Kidney (tissue), 14 donors: ENCODE measurements around the gene ZNF783. TPM values are rescaled to one million over a fixed set of nuclear protein-coding genes. Genes with fewer than 3 reads are reported as not detected.

Experiments
- DNase-seq, 5 donors: peaks; one replicate each; pipeline ENCODE4 v3.0.0-alpha.2; 2013 to 2020
- FAIRE-seq: peaks from 2 replicates; lab custom pipeline; 2012; peaks lifted over from hg19 to GRCh38; lab: Jason Lieb, UNC
- H3K27ac ChIP-seq, 2 donors: one replicate each; pipeline ENCODE4 v1.7.0; 2013; ENCODE audit warnings: low read depth in 2 of 2, low read length in 2 of 2, inconsistent platforms in 1 of 2
- H3K27me3 ChIP-seq: one replicate; pipeline ENCODE4 v1.7.1; 2013; ENCODE audit warnings: low read length, inconsistent platforms; ENCODE audit not compliant: control insufficient read depth, insufficient read depth
- H3K36me3 ChIP-seq, 3 donors: one replicate each; pipeline versions ENCODE4 v1.7.0 to v1.7.1; 2013; ENCODE audit warnings: low read length in 3 of 3, control low read depth in 1 of 3, inconsistent platforms in 1 of 3; ENCODE audit not compliant: insufficient read depth in 3 of 3, control insufficient read depth in 2 of 3
- H3K4me1 ChIP-seq, 3 donors: one replicate each; pipeline versions ENCODE4 v1.7.0 to v1.7.1; 2013; ENCODE audit warnings: low read length in 3 of 3, inconsistent platforms in 1 of 3, low read depth in 1 of 3; ENCODE audit not compliant: control insufficient read depth in 2 of 3, insufficient read depth in 2 of 3
- H3K4me3 ChIP-seq, 3 donors: one replicate each; pipeline versions ENCODE4 v1.7.0 to v1.8.1; 2013; ENCODE audit warnings: low read length in 3 of 3, control low read depth in 1 of 3, inconsistent platforms in 1 of 3
- H3K9ac ChIP-seq, 3 donors: one replicate each; pipeline versions ENCODE4 v1.7.0 to v1.7.1; 2013; ENCODE audit warnings: low read length in 3 of 3, control low read depth in 1 of 3, inconsistent platforms in 1 of 3
- H3K9me3 ChIP-seq, 3 donors: one replicate each; pipeline versions ENCODE4 v1.7.0 to v1.7.1; 2013; ENCODE audit warnings: low read length in 3 of 3, control low read depth in 1 of 3, inconsistent platforms in 1 of 3; ENCODE audit not compliant: control insufficient read depth in 2 of 3, insufficient read depth in 1 of 3
- intact Hi-C: fragments of 100-400 bp; cut with DNase I; formaldehyde crosslinking; loops from one replicate; pipeline ENCODE4 v1.11.1; 2022
- polyA plus RNA-seq: library from polyadenylated mRNA; stranded (reverse); fragments of 350-450 nt; fragmentation: Illumina TruSeq; extraction: RNeasy Lipid Tissue Mini Kit (QIAGEN cat#74804); gene quantifications from one replicate; pipeline ENCODE4 v1.2.3, GENCODE V29; 2014; ENCODE audit warnings: low read depth, low replicate concordance; ENCODE audit not compliant: insufficient read depth
- total RNA-seq: library from RNA; stranded (reverse); fragmentation: NEBNext Ultra II Directional; extraction: Animal tissue kit (Norgen Biotek cat#: 25700); gene quantifications from one replicate; pipeline ENCODE4 v1.2.1, GENCODE V29; 2021
- TF ChIP-seq, protein P1 (sequence below): IDR thresholded peaks from 3 replicates; pipeline ENCODE4 v1.5.1; 2012; ENCODE audit warnings: mild to moderate bottlenecking, moderate library complexity, borderline replicate concordance; ENCODE audit not compliant: insufficient read depth; ENCODE audit errors: extremely low read depth
- donor health status: control.
- donor health status: control.
- donor health status: control.
- donor health status: control.
- donor health status: control.
- donor health status: DM: yes; HTN: yes; CAD: no.
- donor health status: Normal renal cell carcinoma (clear cell type).

Gene ZNF783
- total and polyA plus RNA-seq, 2 donors from 2014 or later: 3.6 to 21.8 TPM

DNA sequence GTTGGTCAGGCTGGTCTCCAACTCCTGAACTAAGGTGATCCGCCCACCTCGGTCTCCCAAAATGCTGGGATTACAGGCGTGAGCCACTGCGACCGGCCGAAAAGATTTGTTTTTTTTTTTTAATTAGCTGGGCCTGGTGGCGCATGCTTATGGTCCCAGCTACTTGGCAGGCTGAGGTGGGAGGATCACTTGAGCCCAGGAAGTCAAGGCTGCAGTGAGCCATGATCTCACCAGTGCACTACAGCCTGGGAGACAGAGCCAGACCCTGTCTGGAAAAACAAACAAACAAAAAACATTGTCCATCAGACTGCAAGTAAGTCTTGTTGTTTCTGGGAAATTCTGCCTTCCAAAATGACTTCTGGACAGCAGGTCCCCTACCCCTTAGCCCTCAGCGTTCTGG is 38.8 kb upstream of the ZNF783 start:
- Histone ChIP-seq H3K27me3 (no peaks in the 10 kb centered on the region), H3K36me3 (peaks cover 0 to 10% (median 3%) of the 10 kb centered on the region in 3 donors), H3K4me1 (no peaks in the 10 kb centered on the region), H3K9ac (no peak overlapping the region), H3K27ac (no peak overlapping the region), H3K9me3 (no peaks in the 10 kb centered on the region), H3K4me3 (no peak overlapping the region)
- TF ChIP-seq, protein P1, sequence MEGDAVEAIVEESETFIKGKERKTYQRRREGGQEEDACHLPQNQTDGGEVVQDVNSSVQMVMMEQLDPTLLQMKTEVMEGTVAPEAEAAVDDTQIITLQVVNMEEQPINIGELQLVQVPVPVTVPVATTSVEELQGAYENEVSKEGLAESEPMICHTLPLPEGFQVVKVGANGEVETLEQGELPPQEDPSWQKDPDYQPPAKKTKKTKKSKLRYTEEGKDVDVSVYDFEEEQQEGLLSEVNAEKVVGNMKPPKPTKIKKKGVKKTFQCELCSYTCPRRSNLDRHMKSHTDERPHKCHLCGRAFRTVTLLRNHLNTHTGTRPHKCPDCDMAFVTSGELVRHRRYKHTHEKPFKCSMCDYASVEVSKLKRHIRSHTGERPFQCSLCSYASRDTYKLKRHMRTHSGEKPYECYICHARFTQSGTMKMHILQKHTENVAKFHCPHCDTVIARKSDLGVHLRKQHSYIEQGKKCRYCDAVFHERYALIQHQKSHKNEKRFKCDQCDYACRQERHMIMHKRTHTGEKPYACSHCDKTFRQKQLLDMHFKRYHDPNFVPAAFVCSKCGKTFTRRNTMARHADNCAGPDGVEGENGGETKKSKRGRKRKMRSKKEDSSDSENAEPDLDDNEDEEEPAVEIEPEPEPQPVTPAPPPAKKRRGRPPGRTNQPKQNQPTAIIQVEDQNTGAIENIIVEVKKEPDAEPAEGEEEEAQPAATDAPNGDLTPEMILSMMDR: no peak
- intact Hi-C loops: no loop called here
- FAIRE-seq (no peak), DNase-seq (no peak)

DNA sequence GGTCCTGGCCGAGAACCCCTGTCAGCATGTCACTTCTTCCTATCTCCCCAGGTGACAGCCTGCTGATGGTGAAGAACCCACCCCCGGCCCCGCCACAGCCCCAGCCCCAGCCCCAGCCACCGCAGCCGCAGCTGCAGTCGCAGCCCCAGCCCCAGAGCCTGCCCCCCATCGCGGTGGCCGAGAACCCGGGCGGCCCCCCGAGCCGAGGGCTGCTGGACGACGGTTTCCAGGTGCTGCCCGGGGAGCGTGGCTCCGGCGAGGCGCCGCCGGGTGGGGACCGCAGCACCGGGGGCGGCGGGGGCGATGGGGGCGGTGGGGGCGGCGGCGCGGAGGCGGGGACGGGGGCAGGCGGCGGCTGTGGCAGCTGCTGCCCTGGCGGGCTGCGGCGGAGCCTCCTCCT is 38.2 kb upstream of the ZNF783 start:
- no peak overlapping the region for H3K27ac ChIP-seq
- H3K4me1 ChIP-seq: no peaks in the 10 kb centered on the region
- H3K4me3 ChIP-seq: no peak overlapping the region
- H3K36me3 ChIP-seq: peaks cover 0 to 8% (median 3%) of the 10 kb centered on the region in 3 donors
- intact Hi-C loops: no loop called here
- H3K27me3 ChIP-seq: no peaks in the 10 kb centered on the region
- TF ChIP-seq, protein P1: no peak
- no peaks in the 10 kb centered on the region for H3K9me3 ChIP-seq
- FAIRE-seq (no peak), DNase-seq (no peak)
- H3K9ac ChIP-seq: no peak overlapping the region

DNA sequence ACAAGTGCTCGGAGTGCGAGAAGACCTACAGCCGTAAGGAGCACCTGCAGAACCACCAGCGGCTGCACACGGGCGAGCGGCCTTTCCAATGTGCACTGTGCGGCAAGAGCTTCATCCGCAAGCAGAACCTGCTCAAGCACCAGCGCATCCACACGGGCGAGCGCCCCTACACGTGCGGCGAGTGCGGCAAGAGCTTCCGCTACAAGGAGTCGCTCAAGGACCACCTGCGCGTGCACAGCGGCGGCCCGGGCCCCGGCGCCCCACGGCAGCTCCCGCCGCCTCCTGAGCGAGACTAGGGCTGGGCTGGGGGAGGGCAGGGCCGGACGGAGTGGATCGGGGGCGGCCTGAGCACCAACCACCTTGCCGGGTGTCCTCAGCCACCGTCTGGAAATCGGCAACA is 37.6 kb upstream of the ZNF783 start:
- intact Hi-C loops: no loop called here
- H3K27me3 ChIP-seq: no peaks in the 10 kb centered on the region
- H3K9me3 ChIP-seq: no peaks in the 10 kb centered on the region
- no peak for DNase-seq
- H3K4me3 ChIP-seq: no peak overlapping the region
- H3K36me3 ChIP-seq: peaks cover 0 to 7% (median 3%) of the 10 kb centered on the region in 3 donors
- H3K4me1 ChIP-seq: no peaks in the 10 kb centered on the region
- no peak overlapping the region for H3K9ac ChIP-seq
- FAIRE-seq: no peak
- H3K27ac ChIP-seq: no peak overlapping the region
- TF ChIP-seq, protein P1: no peak

DNA sequence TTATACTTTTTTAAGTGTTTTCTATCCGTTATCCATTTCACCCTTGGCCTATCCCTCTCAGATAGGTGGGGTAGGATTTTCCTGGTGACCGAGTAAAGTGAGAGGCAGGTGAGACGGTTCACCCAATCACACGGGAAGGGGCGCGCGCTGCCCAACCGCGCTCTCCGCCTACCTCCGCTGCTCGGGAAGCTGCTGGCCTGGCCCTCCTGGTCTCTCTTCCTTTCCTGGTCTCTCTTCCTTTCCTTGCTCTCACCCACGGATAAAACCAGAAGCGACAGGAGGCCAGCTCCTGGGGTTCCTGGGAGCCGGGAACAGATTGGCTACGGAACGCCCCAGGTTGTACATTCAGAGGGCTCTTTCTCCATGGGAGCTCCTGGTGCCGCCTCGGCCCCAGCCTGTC is 36.9 kb upstream of the ZNF783 start:
- intact Hi-C loops: no loop called here
- no peaks in the 10 kb centered on the region for H3K4me1 ChIP-seq
- H3K27ac ChIP-seq: no peak overlapping the region
- H3K27me3 ChIP-seq: no peaks in the 10 kb centered on the region
- no peak overlapping the region for H3K9ac ChIP-seq
- TF ChIP-seq, protein P1: no peak
- H3K9me3 ChIP-seq: no peaks in the 10 kb centered on the region
- no peak overlapping the region for H3K4me3 ChIP-seq
- no peak for FAIRE-seq
- no peak for DNase-seq
- peaks cover 0 to 7% (median 0%) of the 10 kb centered on the region in 3 donors for H3K36me3 ChIP-seq
